ENCODE results near the gene RBPJ. TPM values are rescaled to one million over a fixed set of nuclear protein-coding genes. Genes with fewer than 3 reads are reported as not detected.

RBPJ gene
- total RNA-seq, 2 experiments from 2014 or later, result 39.9 to 61.1 TPM

- POLR2A ChIA-PET, result interaction anchor here (0.5 kb wide), 1 partner anchor 9 kb away, joined by 3 read pairs; no protein-coding TSS in a partner anchor
- Histone ChIP-seq H3K4me2 (ENCODE audit: low read length) (no peak overlapping the region), H3K9me3 (ENCODE audit: low read length) (no peaks in the 10 kb centered on the region), H2AFZ (ENCODE audit: low read length) (no peak overlapping the region), H3K9me2 (ENCODE audit: insufficient read depth, low read length) (no peaks in the 10 kb centered on the region), H3K4me3 (ENCODE audit: low read depth, low read length, poor library complexity, severe bottlenecking) (no peak overlapping the region), H3K4me1 (ENCODE audit: insufficient read depth, low read length, poor library complexity, severe bottlenecking) (peaks cover 12% of the 10 kb centered on the region), H3K27ac (ENCODE audit: low read depth, low read length, poor library complexity, severe bottlenecking) (no peak overlapping the region), H3K79me2 (ENCODE audit: insufficient read depth, low read depth, low read length) (no peaks in the 10 kb centered on the region), H4K20me1 (ENCODE audit: insufficient read depth, low read length) (no peaks in the 10 kb centered on the region), H3K36me3 (ENCODE audit: insufficient read depth, low read length) (no peaks in the 10 kb centered on the region)
- TF ChIP-seq EZH2phosphoT487 (IDR thresholded peaks at IDR 0.05; ENCODE audit: borderline replicate concordance, low read depth, low read length) (no peak), CTCF (conservative IDR thresholded peaks at IDR 0.05; ENCODE audit: low read length) (no peak)
- no TSS peak for BruUV-seq (replicated peaks)
- intact Hi-C loops (cut with micrococcal nuclease; ENCODE audit: unreplicated experiment), result no loop called here
- CTCF ChIA-PET (ENCODE audit: unreplicated experiment), result no interaction called here
- no peak for DNase-seq (ENCODE audit: low spot score)
These were observed 134.1 kb downstream of the RBPJ start for GRCh38 chr4:26454961-26455360.

GRCh38 chr4:26455571-26455970, 134.8 kb downstream of the RBPJ start:
- ChIA-PET POLR2A (interaction anchor here (0.5 kb wide), 1 partner anchor 9 kb away, joined by 3 read pairs; no protein-coding TSS in a partner anchor), CTCF (ENCODE audit: unreplicated experiment) (no interaction called here)
- no peak overlapping the region for H2AFZ ChIP-seq (ENCODE audit: low read length)
- H3K4me2 ChIP-seq (ENCODE audit: low read length), result no peak overlapping the region
- H3K27ac ChIP-seq (ENCODE audit: low read depth, low read length, poor library complexity, severe bottlenecking), result no peak overlapping the region
- BruUV-seq (replicated peaks), result no TSS peak
- H3K9me2 ChIP-seq (ENCODE audit: insufficient read depth, low read length), result no peaks in the 10 kb centered on the region
- no peaks in the 10 kb centered on the region for H3K9me3 ChIP-seq (ENCODE audit: low read length)
- H4K20me1 ChIP-seq (ENCODE audit: insufficient read depth, low read length), result no peaks in the 10 kb centered on the region
- H3K4me1 ChIP-seq (ENCODE audit: insufficient read depth, low read length, poor library complexity, severe bottlenecking), result peaks cover 12% of the 10 kb centered on the region
- no peak for DNase-seq (ENCODE audit: low spot score)
- intact Hi-C loops (cut with micrococcal nuclease; ENCODE audit: unreplicated experiment), result no loop called here
- H3K4me3 ChIP-seq (ENCODE audit: low read depth, low read length, poor library complexity, severe bottlenecking), result no peak overlapping the region
- H3K36me3 ChIP-seq (ENCODE audit: insufficient read depth, low read length), result no peaks in the 10 kb centered on the region
- H3K79me2 ChIP-seq (ENCODE audit: insufficient read depth, low read depth, low read length), result no peaks in the 10 kb centered on the region
- no peak for TF ChIP-seq EZH2phosphoT487 (IDR thresholded peaks at IDR 0.05; ENCODE audit: borderline replicate concordance, low read depth, low read length)

GRCh38 chr4:26457412-26457811, 136.6 kb downstream of the RBPJ start:
- H3K36me3 ChIP-seq (ENCODE audit: insufficient read depth, low read length), result no peaks in the 10 kb centered on the region
- no peak overlapping the region for H3K4me2 ChIP-seq (ENCODE audit: low read length)
- H3K9me2 ChIP-seq (ENCODE audit: insufficient read depth, low read length), result no peaks in the 10 kb centered on the region
- no peak overlapping the region for H3K27ac ChIP-seq (ENCODE audit: low read depth, low read length, poor library complexity, severe bottlenecking)
- no peaks in the 10 kb centered on the region for H3K79me2 ChIP-seq (ENCODE audit: insufficient read depth, low read depth, low read length)
- TF ChIP-seq EZH2phosphoT487 (IDR thresholded peaks at IDR 0.05; ENCODE audit: borderline replicate concordance, low read depth, low read length), result no peak
- no peak for TF ChIP-seq CTCF (conservative IDR thresholded peaks at IDR 0.05; ENCODE audit: low read length)
- ChIA-PET CTCF (ENCODE audit: unreplicated experiment) (no interaction called here), POLR2A (interaction anchor here (0.8 to 1.1 kb wide), 2 partner anchors 11 to 12 kb away, joined by 3 to 4 read pairs; no protein-coding TSS in a partner anchor)
- H4K20me1 ChIP-seq (ENCODE audit: insufficient read depth, low read length), result no peaks in the 10 kb centered on the region
- BruUV-seq (replicated peaks), result no TSS peak
- H2AFZ ChIP-seq (ENCODE audit: low read length), result no peak overlapping the region
- intact Hi-C loops (cut with micrococcal nuclease; ENCODE audit: unreplicated experiment), result no loop called here
- H3K4me1 ChIP-seq (ENCODE audit: insufficient read depth, low read length, poor library complexity, severe bottlenecking), result peaks cover 12% of the 10 kb centered on the region
- no peak overlapping the region for H3K4me3 ChIP-seq (ENCODE audit: low read depth, low read length, poor library complexity, severe bottlenecking)
- DNase-seq (ENCODE audit: low spot score), result no peak
- H3K9me3 ChIP-seq (ENCODE audit: low read length), result no peaks in the 10 kb centered on the region
